Heart right ventricle (tissue), 16 donors: Measurements from ENCODE around the gene BAG2. TPM values are rescaled to one million over a fixed set of nuclear protein-coding genes. Genes with fewer than 3 reads are reported as not detected.

ENCODE experiments used
- ATAC-seq, 8 donors: fragments of 200-7000 bp; cut with Tn5 transposase; one replicate each; pipeline ENCODE4 v1.9.1; 2020; ENCODE audit warnings: mild to moderate bottlenecking in 8 of 8, moderate library complexity in 8 of 8, moderate number of reproducible peaks in 1 of 8
- DNase-seq, 2 donors: peaks; one replicate each; pipeline ENCODE4 v3.0.0-alpha.2; 2020
- H3K27ac ChIP-seq, 10 donors: fragments of 200-600 bp; sonication (generic) in 2 of 10; one replicate each; pipeline versions ENCODE4 v1.5.0 to v1.8.0; 2020 to 2022; ENCODE audit warnings: mild to moderate bottlenecking in 3 of 10
- H3K27me3 ChIP-seq, 7 donors: fragments of 200-600 bp; one replicate each; pipeline ENCODE4 v1.8.0; 2021 to 2022; ENCODE audit warnings: mild to moderate bottlenecking in 2 of 7
- H3K36me3 ChIP-seq, 9 donors: fragments of 200-600 bp; sonication (generic) in 1 of 9; one replicate each; pipeline versions ENCODE4 v1.5.0 to v1.8.0; 2020 to 2022; ENCODE audit warnings: mild to moderate bottlenecking in 2 of 9
- H3K4me1 ChIP-seq, 9 donors: fragments of 200-600 bp; sonication (generic) in 1 of 9; one replicate each; pipeline versions ENCODE4 v1.5.0 to v1.8.0; 2020 to 2022; ENCODE audit warnings: mild to moderate bottlenecking in 4 of 9
- H3K4me3 ChIP-seq, 10 donors: fragments of 200-600 bp; sonication (generic) in 2 of 10; one replicate each; pipeline versions ENCODE4 v1.5.0 to v1.8.0; 2020 to 2022; ENCODE audit warnings: mild to moderate bottlenecking in 7 of 10, moderate library complexity in 2 of 10
- H3K9me3 ChIP-seq, 11 donors: fragments of 200-600 bp in 10 of 11; sonication (generic) in 2 of 11; one replicate each; pipeline versions ENCODE4 v1.5.0 to v1.8.0; 2013 to 2022; ENCODE audit warnings: mild to moderate bottlenecking in 2 of 11, control low read depth in 1 of 11, moderate library complexity in 1 of 11
- CTCF ChIP-seq, 9 donors: fragments of 200-600 bp; sonication (generic) in 2 of 9; IDR thresholded peaks; one replicate each; pipeline versions ENCODE4 v1.5.0 to v1.8.0; 2021 to 2022; ENCODE audit warnings: antibody characterized with exemption in 9 of 9, mild to moderate bottlenecking in 5 of 9, moderate library complexity in 1 of 9
- WGBS, 2 donors: extraction: QIAGEN DNeasy Blood & Tissue Kit; methylation state at CpG; one replicate each; pipeline ENCODE4 v1.1.7; 2013; ENCODE audit warnings: inconsistent platforms in 1 of 2; 5-methylcytosine and 5-hydroxymethylcytosine counted together
- intact Hi-C, 10 donors: fragments of 100-400 bp; cut with DNase I; formaldehyde crosslinking; loops; one replicate each; pipeline versions ENCODE4 v1.11.1 to v1.14.2; 2022
- polyA plus RNA-seq, 2 donors: library from polyadenylated mRNA; stranded (reverse); fragments of 200-250 nt; gene quantifications; one replicate each; pipeline ENCODE4 v1.2.3, GENCODE V29; 2013
- total RNA-seq, 10 donors: library from RNA; stranded (reverse); fragmentation: NEBNext Ultra II Directional in 3 of 10; extraction: Animal tissue kit (Norgen Biotek cat#: 25700) in 3 of 10; gene quantifications; one replicate each; pipeline versions ENCODE4 v1.2.1 to v1.2.4, GENCODE V29; 2021 to 2023
- donor health status: Arrhythmogenic right ventricular cardiomyopathy.
- donor health status: ischemic (EF 13 %, LVEDD 7.1; RV severe dilation, severe dysfunction).
- donor health status: healthy with polysubstance abuse.
- donor health status: DM: no; HTN: yes; CAD: no.
- donor health status: DM: no; HTN: no; CAD: no.
- donor health status: ischemic (EF 25% LVEDD 6.9; RV normal size, moderate dysfunction).
- donor health status: ischemic (EF 25% LVEDD 5.7; RV mildly dilated, moderate dysfunction).
- donor health status: healthy.
- donor health status: DM: yes; HTN: yes; CAD: no.
- donor health status: Ischemic cardiomyopathy.
- donor health status: ischemic (EF 35%, LVEDD 5.7; RV mildly dilated, moderate dysfunction).
- donor health status: nonischemic (EF 11% LVEDD 7.7; RV severe dilation, severe dysfunction).
- donor health status: DM: yes; HTN: yes; CAD: no.
- donor health status: PGD.
- donor health status: ischemic (EF 29% LVEDD 5.4; RV normal size, mild dysfunction).
- donor health status: nonischemic (EF 23%, LVEDD 6.1; RV moderate dilation, normal function).

Gene BAG2
- total and polyA plus RNA-seq, 12 donors, result 3.9 to 15.6 (median 9.3) TPM

- no peak for DNase-seq
- TF ChIP-seq CTCF (IDR thresholded peaks at IDR 0.05), result no peak
- H3K4me3 ChIP-seq, result no peak overlapping the region
- peaks cover 0 to 42% (median 16%) of the 10 kb centered on the region in 9 donors for H3K36me3 ChIP-seq
- intact Hi-C loops, result loop anchor here in 1 of 10 donors (10.0 kb wide), 1 partner anchor 123 kb away; no protein-coding TSS in a partner anchor
- peaks cover 1 to 39% (median 21%) of the 10 kb centered on the region in 9 donors for H3K4me1 ChIP-seq
- H3K9me3 ChIP-seq, result no peaks in the 10 kb centered on the region
- no peaks in the 10 kb centered on the region for H3K27me3 ChIP-seq
- peak overlapping the region in 3 of 10 donors; percentile 18 to 47 (median 28) for H3K27ac ChIP-seq
- peak in 4 of 8 donors; percentile 4 to 61 (median 24) for ATAC-seq
- 62 to 66% methylated on average over 2 of the region's 2 CpGs for WGBS, 2 donors
These were observed 9.9 kb downstream of the BAG2 start for GRCh38 chr6:57182017-57182432.

GRCh38 chr6:57183336-57183735, 11.2 kb downstream of the BAG2 start:
- 80 to 85% methylated on average over 2 of the region's 2 CpGs for WGBS, 2 donors
- H3K4me1 ChIP-seq, result peaks cover 0 to 30% (median 18%) of the 10 kb centered on the region in 9 donors
- no peaks in the 10 kb centered on the region for H3K9me3 ChIP-seq
- no peak for DNase-seq
- no peak for ATAC-seq
- TF ChIP-seq CTCF (IDR thresholded peaks at IDR 0.05), result no peak
- no peaks in the 10 kb centered on the region for H3K27me3 ChIP-seq
- peaks cover 0 to 50% (median 16%) of the 10 kb centered on the region in 9 donors for H3K36me3 ChIP-seq
- no peak overlapping the region for H3K27ac ChIP-seq
- H3K4me3 ChIP-seq, result no peak overlapping the region
- intact Hi-C loops, result loop anchor here in 1 of 10 donors (10.0 kb wide), 1 partner anchor 121 kb away; no protein-coding TSS in a partner anchor

GRCh38 chr6:57190140-57190539, 18.0 kb downstream of the BAG2 start:
- Histone ChIP-seq H3K27me3 (no peaks in the 10 kb centered on the region), H3K4me1 (no peaks in the 10 kb centered on the region), H3K4me3 (no peak overlapping the region), H3K36me3 (peaks cover 0 to 53% (median 0%) of the 10 kb centered on the region in 9 donors), H3K27ac (no peak overlapping the region), H3K9me3 (no peaks in the 10 kb centered on the region)
- intact Hi-C loops, result loop anchor here in 2 of 10 donors (5.0 to 10.0 kb wide), 2 partner anchors 125 to 127 kb away; partner anchors contain the start of gene PRIM2 (in 2 of the 2)
- DNase-seq (no peak), ATAC-seq (peak in 3 of 8 donors; percentile 42 to 46 (median 44))
- TF ChIP-seq CTCF (IDR thresholded peaks at IDR 0.05), result peak in 8 of 9 donors; percentile 29 to 53 (median 40)
- WGBS, 2 donors, result 75 to 76% methylated on average over 2 of the region's 2 CpGs

- H3K4me3 ChIP-seq, result no peak overlapping the region
- TF ChIP-seq CTCF (IDR thresholded peaks at IDR 0.05), result no peak
- intact Hi-C loops, result loop anchor here in 2 of 10 donors (5.0 to 10.0 kb wide), 2 partner anchors 122 to 124 kb away; partner anchors contain the start of gene PRIM2 (in 2 of the 2)
- peaks cover 0 to 37% (median 0%) of the 10 kb centered on the region in 9 donors for H3K36me3 ChIP-seq
- ATAC-seq, result peak in 1 of 8 donors; percentile 27
- no peak for DNase-seq
- no peaks in the 10 kb centered on the region for H3K9me3 ChIP-seq
- no peaks in the 10 kb centered on the region for H3K4me1 ChIP-seq
- no peaks in the 10 kb centered on the region for H3K27me3 ChIP-seq
- H3K27ac ChIP-seq, result peak overlapping the region in 2 of 10 donors; percentile 3 to 4
These were observed 21.1 kb downstream of the BAG2 start for GRCh38 chr6:57193177-57193576.
